ENCODE results near the gene FAM168A. TPM values are rescaled to one million over a fixed set of nuclear protein-coding genes. Genes with fewer than 3 reads are reported as not detected.

The FAM168A gene
- total and polyA plus RNA-seq, 2 of the 8 experiments (the other 6 are each of a cell fraction or from before 2014, with no cell fraction given): 17.1 to 21.6 TPM

DNA sequence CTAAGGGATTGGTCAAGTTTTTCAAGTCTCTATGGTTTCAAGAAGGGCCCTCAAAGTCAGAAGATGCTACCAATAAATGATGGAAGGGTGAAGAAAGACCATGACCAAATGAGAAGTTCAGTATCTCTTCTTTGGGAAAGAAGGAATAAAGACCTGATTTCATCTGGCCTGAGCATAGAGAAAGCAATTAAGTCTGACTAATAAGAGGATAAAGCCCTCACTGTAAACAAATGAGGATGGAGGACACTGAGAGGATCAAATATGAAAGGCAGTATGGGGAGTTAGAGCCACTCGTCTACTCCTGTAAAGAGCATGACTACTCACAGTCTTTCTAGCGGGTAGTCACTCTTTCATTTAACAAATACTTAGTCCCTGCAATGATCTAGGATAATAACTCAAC, 44.6 kb downstream of the FAM168A start (continued):
- TF ChIP-seq, protein P1, sequence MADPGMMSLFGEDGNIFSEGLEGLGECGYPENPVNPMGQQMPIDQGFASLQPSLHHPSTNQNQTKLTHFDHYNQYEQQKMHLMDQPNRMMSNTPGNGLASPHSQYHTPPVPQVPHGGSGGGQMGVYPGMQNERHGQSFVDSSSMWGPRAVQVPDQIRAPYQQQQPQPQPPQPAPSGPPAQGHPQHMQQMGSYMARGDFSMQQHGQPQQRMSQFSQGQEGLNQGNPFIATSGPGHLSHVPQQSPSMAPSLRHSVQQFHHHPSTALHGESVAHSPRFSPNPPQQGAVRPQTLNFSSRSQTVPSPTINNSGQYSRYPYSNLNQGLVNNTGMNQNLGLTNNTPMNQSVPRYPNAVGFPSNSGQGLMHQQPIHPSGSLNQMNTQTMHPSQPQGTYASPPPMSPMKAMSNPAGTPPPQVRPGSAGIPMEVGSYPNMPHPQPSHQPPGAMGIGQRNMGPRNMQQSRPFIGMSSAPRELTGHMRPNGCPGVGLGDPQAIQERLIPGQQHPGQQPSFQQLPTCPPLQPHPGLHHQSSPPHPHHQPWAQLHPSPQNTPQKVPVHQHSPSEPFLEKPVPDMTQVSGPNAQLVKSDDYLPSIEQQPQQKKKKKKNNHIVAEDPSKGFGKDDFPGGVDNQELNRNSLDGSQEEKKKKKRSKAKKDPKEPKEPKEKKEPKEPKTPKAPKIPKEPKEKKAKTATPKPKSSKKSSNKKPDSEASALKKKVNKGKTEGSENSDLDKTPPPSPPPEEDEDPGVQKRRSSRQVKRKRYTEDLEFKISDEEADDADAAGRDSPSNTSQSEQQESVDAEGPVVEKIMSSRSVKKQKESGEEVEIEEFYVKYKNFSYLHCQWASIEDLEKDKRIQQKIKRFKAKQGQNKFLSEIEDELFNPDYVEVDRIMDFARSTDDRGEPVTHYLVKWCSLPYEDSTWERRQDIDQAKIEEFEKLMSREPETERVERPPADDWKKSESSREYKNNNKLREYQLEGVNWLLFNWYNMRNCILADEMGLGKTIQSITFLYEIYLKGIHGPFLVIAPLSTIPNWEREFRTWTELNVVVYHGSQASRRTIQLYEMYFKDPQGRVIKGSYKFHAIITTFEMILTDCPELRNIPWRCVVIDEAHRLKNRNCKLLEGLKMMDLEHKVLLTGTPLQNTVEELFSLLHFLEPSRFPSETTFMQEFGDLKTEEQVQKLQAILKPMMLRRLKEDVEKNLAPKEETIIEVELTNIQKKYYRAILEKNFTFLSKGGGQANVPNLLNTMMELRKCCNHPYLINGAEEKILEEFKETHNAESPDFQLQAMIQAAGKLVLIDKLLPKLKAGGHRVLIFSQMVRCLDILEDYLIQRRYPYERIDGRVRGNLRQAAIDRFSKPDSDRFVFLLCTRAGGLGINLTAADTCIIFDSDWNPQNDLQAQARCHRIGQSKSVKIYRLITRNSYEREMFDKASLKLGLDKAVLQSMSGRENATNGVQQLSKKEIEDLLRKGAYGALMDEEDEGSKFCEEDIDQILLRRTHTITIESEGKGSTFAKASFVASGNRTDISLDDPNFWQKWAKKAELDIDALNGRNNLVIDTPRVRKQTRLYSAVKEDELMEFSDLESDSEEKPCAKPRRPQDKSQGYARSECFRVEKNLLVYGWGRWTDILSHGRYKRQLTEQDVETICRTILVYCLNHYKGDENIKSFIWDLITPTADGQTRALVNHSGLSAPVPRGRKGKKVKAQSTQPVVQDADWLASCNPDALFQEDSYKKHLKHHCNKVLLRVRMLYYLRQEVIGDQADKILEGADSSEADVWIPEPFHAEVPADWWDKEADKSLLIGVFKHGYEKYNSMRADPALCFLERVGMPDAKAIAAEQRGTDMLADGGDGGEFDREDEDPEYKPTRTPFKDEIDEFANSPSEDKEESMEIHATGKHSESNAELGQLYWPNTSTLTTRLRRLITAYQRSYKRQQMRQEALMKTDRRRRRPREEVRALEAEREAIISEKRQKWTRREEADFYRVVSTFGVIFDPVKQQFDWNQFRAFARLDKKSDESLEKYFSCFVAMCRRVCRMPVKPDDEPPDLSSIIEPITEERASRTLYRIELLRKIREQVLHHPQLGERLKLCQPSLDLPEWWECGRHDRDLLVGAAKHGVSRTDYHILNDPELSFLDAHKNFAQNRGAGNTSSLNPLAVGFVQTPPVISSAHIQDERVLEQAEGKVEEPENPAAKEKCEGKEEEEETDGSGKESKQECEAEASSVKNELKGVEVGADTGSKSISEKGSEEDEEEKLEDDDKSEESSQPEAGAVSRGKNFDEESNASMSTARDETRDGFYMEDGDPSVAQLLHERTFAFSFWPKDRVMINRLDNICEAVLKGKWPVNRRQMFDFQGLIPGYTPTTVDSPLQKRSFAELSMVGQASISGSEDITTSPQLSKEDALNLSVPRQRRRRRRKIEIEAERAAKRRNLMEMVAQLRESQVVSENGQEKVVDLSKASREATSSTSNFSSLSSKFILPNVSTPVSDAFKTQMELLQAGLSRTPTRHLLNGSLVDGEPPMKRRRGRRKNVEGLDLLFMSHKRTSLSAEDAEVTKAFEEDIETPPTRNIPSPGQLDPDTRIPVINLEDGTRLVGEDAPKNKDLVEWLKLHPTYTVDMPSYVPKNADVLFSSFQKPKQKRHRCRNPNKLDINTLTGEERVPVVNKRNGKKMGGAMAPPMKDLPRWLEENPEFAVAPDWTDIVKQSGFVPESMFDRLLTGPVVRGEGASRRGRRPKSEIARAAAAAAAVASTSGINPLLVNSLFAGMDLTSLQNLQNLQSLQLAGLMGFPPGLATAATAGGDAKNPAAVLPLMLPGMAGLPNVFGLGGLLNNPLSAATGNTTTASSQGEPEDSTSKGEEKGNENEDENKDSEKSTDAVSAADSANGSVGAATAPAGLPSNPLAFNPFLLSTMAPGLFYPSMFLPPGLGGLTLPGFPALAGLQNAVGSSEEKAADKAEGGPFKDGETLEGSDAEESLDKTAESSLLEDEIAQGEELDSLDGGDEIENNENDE (IDR thresholded peaks at IDR 0.05; ENCODE audit: insufficient replicate concordance, low read length): no peak
- TF ChIP-seq, protein P2, sequence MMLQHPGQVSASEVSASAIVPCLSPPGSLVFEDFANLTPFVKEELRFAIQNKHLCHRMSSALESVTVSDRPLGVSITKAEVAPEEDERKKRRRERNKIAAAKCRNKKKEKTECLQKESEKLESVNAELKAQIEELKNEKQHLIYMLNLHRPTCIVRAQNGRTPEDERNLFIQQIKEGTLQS (IDR thresholded peaks at IDR 0.05; ENCODE audit: insufficient read depth, low read depth, low read length): no peak
- TF ChIP-seq, protein P3, sequence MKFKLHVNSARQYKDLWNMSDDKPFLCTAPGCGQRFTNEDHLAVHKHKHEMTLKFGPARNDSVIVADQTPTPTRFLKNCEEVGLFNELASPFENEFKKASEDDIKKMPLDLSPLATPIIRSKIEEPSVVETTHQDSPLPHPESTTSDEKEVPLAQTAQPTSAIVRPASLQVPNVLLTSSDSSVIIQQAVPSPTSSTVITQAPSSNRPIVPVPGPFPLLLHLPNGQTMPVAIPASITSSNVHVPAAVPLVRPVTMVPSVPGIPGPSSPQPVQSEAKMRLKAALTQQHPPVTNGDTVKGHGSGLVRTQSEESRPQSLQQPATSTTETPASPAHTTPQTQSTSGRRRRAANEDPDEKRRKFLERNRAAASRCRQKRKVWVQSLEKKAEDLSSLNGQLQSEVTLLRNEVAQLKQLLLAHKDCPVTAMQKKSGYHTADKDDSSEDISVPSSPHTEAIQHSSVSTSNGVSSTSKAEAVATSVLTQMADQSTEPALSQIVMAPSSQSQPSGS (IDR thresholded peaks at IDR 0.05; ENCODE audit: low read length): no peak
- TF ChIP-seq CREB1 (IDR thresholded peaks at IDR 0.05) (no peak), HDAC6 (IDR thresholded peaks at IDR 0.05; ENCODE audit: low read depth, low read length) (no peak), NRF1 (IDR thresholded peaks at IDR 0.05; ENCODE audit: low read depth, low read length) (no peak), GTF2F1 (IDR thresholded peaks at IDR 0.05; ENCODE audit: borderline replicate concordance, low read depth, low read length) (no peak), MAFK (IDR thresholded peaks at IDR 0.05; ENCODE audit: low read depth, low read length) (no peak), TEAD4 (IDR thresholded peaks at IDR 0.05; ENCODE audit: low read depth, low read length) (no peak), FOSL1 (IDR thresholded peaks at IDR 0.05; ENCODE audit: insufficient read depth, low read depth, low read length) (no peak)

Data from H1 (cell line).